Measurements from ENCODE around the gene NFE2. TPM values are rescaled to one million over a fixed set of nuclear protein-coding genes. Genes with fewer than 3 reads are reported as not detected.

Gene NFE2
- total and polyA plus RNA-seq, 2 of the 8 experiments (the other 6 are each of a cell fraction or from before 2014, with no cell fraction given): 2.0 to 6.1 TPM

DNA sequence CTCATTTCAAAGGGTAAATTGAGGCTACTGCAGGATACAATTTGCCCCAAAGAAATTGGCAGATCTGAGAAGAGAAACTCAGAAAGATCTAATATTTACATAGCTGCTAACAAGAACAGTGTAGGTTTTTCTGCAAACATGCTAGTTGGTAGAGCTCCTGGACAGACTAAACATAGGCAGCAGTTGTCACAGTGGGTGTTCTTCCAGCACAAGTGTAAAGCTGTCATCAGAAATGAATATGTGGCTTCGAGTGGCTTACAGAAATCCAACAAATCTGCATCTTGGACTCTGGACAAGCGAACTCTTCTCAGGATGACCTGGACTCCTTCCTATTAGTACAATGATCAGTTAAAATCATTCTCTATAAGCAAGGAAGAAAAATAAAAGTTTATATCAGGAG, 26.8 kb downstream of the NFE2 start:
- Histone ChIP-seq H4K8ac (ENCODE audit: extremely low read depth, insufficient read depth, low read length) (no peak overlapping the region), H3K9me3 (ENCODE audit: insufficient read depth in 2 of 2, low read depth in 1 of 2, low read length in 1 of 2) (no peaks in the 10 kb centered on the region), H4K5ac (ENCODE audit: insufficient read length, low read depth, low read length) (no peak overlapping the region), H3K18ac (ENCODE audit: extremely low read depth, low read length) (no peak overlapping the region), H3K23me2 (ENCODE audit: low read depth, low read length) (peaks cover 5% of the 10 kb centered on the region), H4K91ac (replicated peaks; ENCODE audit: insufficient read length, low read length) (no peak overlapping the region), H3K4me2 (ENCODE audit: insufficient read depth in 1 of 2, low read depth in 2 of 2, low read length in 2 of 2) (no peak overlapping the region), H2AK5ac (ENCODE audit: low read depth, low read length) (no peak overlapping the region), H3K27ac (ENCODE audit: low read depth, low read length) (no peak overlapping the region), H3K4me1 (replicated peaks in 1 of 4; ENCODE audit: control insufficient read depth in 3 of 4, insufficient read depth in 4 of 4, low read length in 3 of 4) (peaks cover 0 to 6% (median 4%) of the 10 kb centered on the region in 4 experiments; a peak in 5 of 7 replicates), H4K20me1 (replicated peaks in 1 of 2; ENCODE audit: control insufficient read depth in 1 of 2, insufficient read depth in 2 of 2, low read length in 2 of 2) (peaks cover 3 to 5% of the 10 kb centered on the region in 2 experiments), H2AFZ (ENCODE audit: low read length) (no peak overlapping the region), H2BK5ac (ENCODE audit: low read depth, low read length) (no peak overlapping the region), H3K4ac (replicated peaks; ENCODE audit: insufficient read length, low read depth, low read length) (no peak overlapping the region), H3K27me3 (replicated peaks in 1 of 4; ENCODE audit: control insufficient read depth in 3 of 4, extremely low read depth in 1 of 4, insufficient read depth in 3 of 4, low read length in 3 of 4) (no peaks in the 10 kb centered on the region), H3K23ac (ENCODE audit: insufficient read length) (no peak overlapping the region), H2BK20ac (ENCODE audit: low read length) (no peak overlapping the region), H3K79me2 (ENCODE audit: control insufficient read depth in 1 of 2, insufficient read depth in 2 of 2, low read length in 2 of 2) (peaks cover 7 to 55% of the 10 kb centered on the region in 2 experiments), H3K79me1 (ENCODE audit: low read depth, low read length) (peaks cover 4% of the 10 kb centered on the region), H3K36me3 (ENCODE audit: control insufficient read depth in 2 of 4, insufficient read depth in 4 of 4, low read length in 3 of 4) (peaks cover 0 to 27% (median 5%) of the 10 kb centered on the region in 4 experiments; a peak in 4 of 8 replicates), H3K9ac (replicated peaks in 1 of 4; ENCODE audit: extremely low read depth in 1 of 4, low read depth in 3 of 4, low read length in 3 of 4) (no peak overlapping the region), H2BK120ac (replicated peaks; ENCODE audit: low read depth, low read length) (no peak overlapping the region), H3K56ac (replicated peaks; ENCODE audit: insufficient read length, low read depth, low read length) (no peak overlapping the region), H3K4me3 (ENCODE audit: extremely low read depth in 1 of 4, insufficient read depth in 2 of 4, low read depth in 3 of 4, low read length in 4 of 4) (no peak overlapping the region), H2BK15ac (ENCODE audit: low read length) (no peak overlapping the region), H3K14ac (ENCODE audit: insufficient read length) (no peak overlapping the region), H2BK12ac (ENCODE audit: low read depth, low read length) (no peak overlapping the region)
- ChIA-PET CTCF (ENCODE audit: partially characterized antibody) (interaction anchor here (1.5 to 12.3 kb wide), 4 partner anchors 20 to 63 kb away, joined by 3 to 90 read pairs (median 6); no protein-coding TSS in a partner anchor), POLR2A (ENCODE audit: partially characterized antibody) (interaction anchor here (1.1 to 44.8 kb wide), 6 partner anchors 6 to 78 kb away, joined by 3 to 1006 read pairs (median 60); partner anchors contain the start of genes CBX5 and HNRNPA1)
- 89% methylated on average over 2 of the region's 2 CpGs; no CpG with 5 or more reads in 1 of the 2 experiments for WGBS, 2 experiments (ENCODE audit: extremely low coverage in 1 of 2, insufficient coverage in 1 of 2, insufficient read length in 1 of 2, insufficient replicate concordance in 2 of 2, low coverage in 1 of 2, low lambda C conversion rate in 2 of 2, missing lambda C conversion rate in 1 of 2)
- DNase-seq (ENCODE audit: low read depth in 1 of 2, low spot score in 2 of 2) (no peak), FAIRE-seq (no peak)
- TF ChIP-seq TBP (IDR thresholded peaks at IDR 0.05; ENCODE audit: low read depth, low read length): no peak
- no peak for TF ChIP-seq MAFK (IDR thresholded peaks at IDR 0.05; ENCODE audit: low read depth, low read length)
- TF ChIP-seq NRF1 (IDR thresholded peaks at IDR 0.05; ENCODE audit: low read depth, low read length): no peak
- TF ChIP-seq TAF7 (optimal IDR thresholded peaks at IDR 0.05; ENCODE audit: borderline replicate concordance, low read depth, low read length): no peak
- TF ChIP-seq, protein P1, sequence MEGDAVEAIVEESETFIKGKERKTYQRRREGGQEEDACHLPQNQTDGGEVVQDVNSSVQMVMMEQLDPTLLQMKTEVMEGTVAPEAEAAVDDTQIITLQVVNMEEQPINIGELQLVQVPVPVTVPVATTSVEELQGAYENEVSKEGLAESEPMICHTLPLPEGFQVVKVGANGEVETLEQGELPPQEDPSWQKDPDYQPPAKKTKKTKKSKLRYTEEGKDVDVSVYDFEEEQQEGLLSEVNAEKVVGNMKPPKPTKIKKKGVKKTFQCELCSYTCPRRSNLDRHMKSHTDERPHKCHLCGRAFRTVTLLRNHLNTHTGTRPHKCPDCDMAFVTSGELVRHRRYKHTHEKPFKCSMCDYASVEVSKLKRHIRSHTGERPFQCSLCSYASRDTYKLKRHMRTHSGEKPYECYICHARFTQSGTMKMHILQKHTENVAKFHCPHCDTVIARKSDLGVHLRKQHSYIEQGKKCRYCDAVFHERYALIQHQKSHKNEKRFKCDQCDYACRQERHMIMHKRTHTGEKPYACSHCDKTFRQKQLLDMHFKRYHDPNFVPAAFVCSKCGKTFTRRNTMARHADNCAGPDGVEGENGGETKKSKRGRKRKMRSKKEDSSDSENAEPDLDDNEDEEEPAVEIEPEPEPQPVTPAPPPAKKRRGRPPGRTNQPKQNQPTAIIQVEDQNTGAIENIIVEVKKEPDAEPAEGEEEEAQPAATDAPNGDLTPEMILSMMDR (IDR thresholded peaks at IDR 0.05; ENCODE audit: control extremely low read depth in 1 of 3, insufficient read depth in 1 of 3, low read depth in 1 of 3, low read length in 3 of 3): no peak
- TF ChIP-seq RXRA (IDR thresholded peaks at IDR 0.05; ENCODE audit: insufficient read depth, low read depth, low read length): no peak
- TF ChIP-seq ZNF274 (IDR thresholded peaks at IDR 0.05; ENCODE audit: borderline replicate concordance, extremely low read depth, low read length): no peak
- TF ChIP-seq, protein P2, sequence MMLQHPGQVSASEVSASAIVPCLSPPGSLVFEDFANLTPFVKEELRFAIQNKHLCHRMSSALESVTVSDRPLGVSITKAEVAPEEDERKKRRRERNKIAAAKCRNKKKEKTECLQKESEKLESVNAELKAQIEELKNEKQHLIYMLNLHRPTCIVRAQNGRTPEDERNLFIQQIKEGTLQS (IDR thresholded peaks at IDR 0.05; ENCODE audit: insufficient read depth, low read depth, low read length): no peak
- TF ChIP-seq, protein P3, sequence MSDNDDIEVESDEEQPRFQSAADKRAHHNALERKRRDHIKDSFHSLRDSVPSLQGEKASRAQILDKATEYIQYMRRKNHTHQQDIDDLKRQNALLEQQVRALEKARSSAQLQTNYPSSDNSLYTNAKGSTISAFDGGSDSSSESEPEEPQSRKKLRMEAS (IDR thresholded peaks at IDR 0.05): no peak
- no peak for TF ChIP-seq POU5F1 (IDR thresholded peaks at IDR 0.05; ENCODE audit: low read depth, low read length)
- TF ChIP-seq SP1 (IDR thresholded peaks at IDR 0.05; ENCODE audit: low read depth, low read length): no peak

Data from H1 (cell line).